Endothelial cell of umbilical vein (primary cell): ENCODE results near the gene HECTD1. TPM values are rescaled to one million over a fixed set of nuclear protein-coding genes. Genes with fewer than 3 reads are reported as not detected.
"Not testable (repeated sequence)": the region's sequence is repeated elsewhere in the genome, so short reads cannot be mapped to it uniquely, and the experiment has no call there.

Source experiments
- BruUV-seq: library from RNA; stranded (reverse); fragments of 400-500 nt; replicated peaks from 2 replicates; lab custom pipeline; 2021; lab: Mats Ljungman, UMichigan
- CTCF ChIA-PET: fragments of 300-600, 350-600 bp; sonication (Branson Sonifier 250); formaldehyde crosslinking; loops from one replicate; lab custom pipeline; 2021; ENCODE audit warnings: antibody characterized with exemption, inconsistent platforms; lab: Charles Lee
- POLR2A ChIA-PET: fragments of 300-600, 350-600 bp; sonication (Branson Sonifier 250); formaldehyde crosslinking; loops from one replicate; lab custom pipeline; 2021; ENCODE audit warnings: antibody characterized with exemption, inconsistent platforms; lab: Charles Lee
- DNase-seq: peaks from one replicate; pipeline ENCODE4 v3.0.0-alpha.2; 2011; ENCODE audit warnings: low read depth, low spot score
- FAIRE-seq: peaks from 2 replicates; lab custom pipeline; 2011; peaks lifted over from hg19 to GRCh38; lab: Jason Lieb, UNC
- H2AFZ ChIP-seq: 2 replicates; pipeline ENCODE4 v1.6.0; 2012; ENCODE audit warnings: low read depth, low read length, control low read depth, inconsistent platforms
- H3K27ac ChIP-seq: 2 replicates; pipeline ENCODE4 v1.5.1; 2011; ENCODE audit warnings: low read depth, mild to moderate bottlenecking, control low read depth, low read length, moderate library complexity; ENCODE audit not compliant: insufficient read depth
- H3K27me3 ChIP-seq, 2 experiments: 2 replicates each; pipeline versions ENCODE4 v1.6.0 to v1.6.1; 2011; ENCODE audit warnings: low read length in 2 of 2, mixed read lengths in 1 of 2; ENCODE audit not compliant: control insufficient read depth in 2 of 2, insufficient read depth in 2 of 2
- H3K36me3 ChIP-seq, 2 experiments: 2 replicates in 1 of 2; 3 replicates in 1 of 2; pipeline ENCODE4 v1.5.1; 2011; ENCODE audit warnings: low read length in 2 of 2, mild to moderate bottlenecking in 1 of 2, moderate library complexity in 1 of 2; ENCODE audit not compliant: control insufficient read depth in 2 of 2, insufficient read depth in 2 of 2; ENCODE audit errors: extremely low read depth in 1 of 2
- H3K4me1 ChIP-seq: 3 replicates; pipeline ENCODE4 v1.5.1; 2011; ENCODE audit warnings: mild to moderate bottlenecking, low read length; ENCODE audit not compliant: control insufficient read depth, insufficient read depth; ENCODE audit errors: extremely low read depth
- H3K4me2 ChIP-seq: 2 replicates; pipeline ENCODE4 v1.6.1; 2011; ENCODE audit warnings: low read length, control low read depth, mixed read lengths; ENCODE audit not compliant: insufficient read depth
- H3K4me3 ChIP-seq, 3 experiments: fragments of 200-600 bp in 1 of 3; sonication (generic), shearing (Covaris generic) in 1 of 3; replicated peaks in 1 of 3; 2 replicates each; pipeline ENCODE4 v1.5.1; 2011 to 2016; ENCODE audit warnings: control low read depth in 3 of 3, low read length in 3 of 3, mild to moderate bottlenecking in 2 of 3, inconsistent platforms in 1 of 3, low read depth in 1 of 3, moderate library complexity in 1 of 3; ENCODE audit not compliant: insufficient read depth in 1 of 3
- H3K79me2 ChIP-seq: 2 replicates; pipeline ENCODE4 v1.6.0; 2012; ENCODE audit warnings: low read length, inconsistent platforms; ENCODE audit not compliant: control insufficient read depth, insufficient read depth
- H3K9ac ChIP-seq: replicated peaks from 2 replicates; pipeline ENCODE3; 2011; ENCODE audit warnings: low read length, control low read depth; ENCODE audit not compliant: insufficient read depth; ENCODE audit errors: extremely low read depth
- H3K9me1 ChIP-seq: replicated peaks from 3 replicates; pipeline ENCODE4 v1.6.0; 2011; ENCODE audit warnings: mild to moderate bottlenecking, low read length; ENCODE audit not compliant: control insufficient read depth, insufficient read depth; ENCODE audit errors: extremely low read depth
- H3K9me3 ChIP-seq: replicated peaks from 2 replicates; pipeline ENCODE4 v1.5.1; 2012; ENCODE audit warnings: low read length, inconsistent platforms; ENCODE audit not compliant: control insufficient read depth, insufficient read depth
- H4K20me1 ChIP-seq: replicated peaks from 2 replicates; pipeline ENCODE3; 2011; ENCODE audit warnings: mild to moderate bottlenecking, low read length; ENCODE audit not compliant: control insufficient read depth, insufficient read depth; ENCODE audit errors: extremely low read depth
- CTCF ChIP-seq, 2 donors: IDR thresholded peaks; 1 replicate in 1 of 2; 2 replicates in 1 of 2; pipeline ENCODE4 v1.5.1; 2011; ENCODE audit warnings: low read length in 2 of 2, mild to moderate bottlenecking in 2 of 2, moderate library complexity in 2 of 2, control low read depth in 1 of 2, inconsistent platforms in 1 of 2, low read depth in 1 of 2; ENCODE audit not compliant: insufficient read depth in 1 of 2; ENCODE audit errors: extremely low read depth in 1 of 2
- EZH2 ChIP-seq: IDR thresholded peaks from 2 replicates; pipeline ENCODE4 v1.6.1; 2012; ENCODE audit warnings: borderline replicate concordance, low read depth, mild to moderate bottlenecking, moderate library complexity, low read length, inconsistent platforms; ENCODE audit not compliant: severe bottlenecking
- FOS ChIP-seq: IDR thresholded peaks from 2 replicates; pipeline ENCODE4 v1.6.1; 2011; ENCODE audit warnings: mild to moderate bottlenecking, low read length, moderate library complexity, borderline replicate concordance; ENCODE audit not compliant: insufficient read depth
- GATA2 ChIP-seq: IDR thresholded peaks from 2 replicates; pipeline ENCODE4 v1.7.0; 2011; ENCODE audit warnings: low read depth, mild to moderate bottlenecking, moderate library complexity, mixed read lengths, low read length; ENCODE audit not compliant: insufficient read length, insufficient read depth
- JUN ChIP-seq: IDR thresholded peaks from 2 replicates; pipeline ENCODE4 v1.6.1; 2011; ENCODE audit warnings: borderline replicate concordance, low read depth; ENCODE audit not compliant: insufficient read length, insufficient read depth
- MAX ChIP-seq: IDR thresholded peaks from 2 replicates; pipeline ENCODE4 v1.6.1; 2011; ENCODE audit not compliant: insufficient read depth, insufficient read length
- MYC ChIP-seq: IDR thresholded peaks from one replicate; pipeline ENCODE4 v1.6.1; 2011; ENCODE audit warnings: mild to moderate bottlenecking, low read depth, low read length
- POLR2A ChIP-seq: IDR thresholded peaks from 2 replicates; pipeline ENCODE4 v1.6.1; 2012; ENCODE audit warnings: low read depth, mild to moderate bottlenecking, control low read depth, low read length
- POLR2AphosphoS5 ChIP-seq: IDR thresholded peaks from 2 replicates; pipeline ENCODE4 v1.6.1; 2012; ENCODE audit warnings: low read depth, mild to moderate bottlenecking, control low read depth, low read length, moderate library complexity; ENCODE audit not compliant: insufficient read depth
- dilution Hi-C: fragments of 300-500 bp; cut with MboI; formaldehyde crosslinking; loops from one replicate; pipeline ENCODE4 v1.15.0; 2019; ENCODE audit warnings: low sequenced_read_pairs; ENCODE audit not compliant: extremely low pct_ligation_motif_present
- intact Hi-C: fragments of 100-400 bp; cut with micrococcal nuclease; formaldehyde crosslinking; loops from one replicate; pipeline ENCODE4 v1.10.0; 2022
- polyA plus RNA-seq, 4 experiments: library from polyadenylated mRNA; depleted of rRNA in 3 of 4; stranded (reverse) in 3 of 4; unstranded in 1 of 4; fragments of >200 nt; gene quantifications; 2 replicates each; pipeline versions ENCODE4 v1.2.1 to v1.2.3, GENCODE V29; 2011 to 2012; ENCODE audit warnings: missing spikeins in 1 of 4
- total RNA-seq: library from RNA; stranded (reverse); gene quantifications from 2 replicates; pipeline ENCODE4 v1.2.3, GENCODE V29; 2021

The HECTD1 gene
- total and polyA plus RNA-seq, 2 donors (not counting 3 experiments of a cell fraction or from before 2014, with no cell fraction given), result 67.9 to 181 TPM

DNA sequence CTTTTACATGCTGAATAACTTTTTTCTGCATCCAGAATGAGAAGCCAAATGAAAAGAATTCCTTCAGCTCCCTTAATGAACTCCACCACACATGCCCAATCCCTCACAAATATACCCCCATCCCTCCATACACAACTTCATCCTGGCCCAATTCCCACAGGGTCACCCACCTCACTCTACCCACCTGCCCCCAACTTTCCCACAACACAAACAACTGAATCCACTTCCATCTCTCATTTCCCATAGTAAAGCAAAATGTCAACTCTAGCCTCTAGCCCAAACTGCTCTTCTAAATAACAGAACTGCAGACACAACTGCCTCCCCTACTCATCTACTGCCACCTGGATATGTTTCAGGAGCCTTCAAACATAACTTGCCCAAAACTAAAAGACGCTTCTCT is 18.8 kb downstream of the HECTD1 start:
- Histone ChIP-seq H2AFZ (no peak overlapping the region), H3K4me2 (no peak overlapping the region), H3K9ac (no peak overlapping the region), H3K36me3 (peaks cover 2 to 8% of the 10 kb centered on the region in 2 experiments), H3K9me3 (no peaks in the 10 kb centered on the region), H3K4me1 (no peaks in the 10 kb centered on the region), H3K9me1 (no peaks in the 10 kb centered on the region), H3K27ac (no peak overlapping the region), H4K20me1 (peaks cover 2% of the 10 kb centered on the region), H3K27me3 (no peaks in the 10 kb centered on the region), H3K4me3 (no peak overlapping the region), H3K79me2 (peaks cover 89% of the 10 kb centered on the region)
- FAIRE-seq (no peak), DNase-seq (no peak)
- intact Hi-C loops (no loop called here), dilution Hi-C loops (no loop called here)
- CTCF ChIA-PET, result interaction anchor here (1.2 kb wide), 1 partner anchor 10 kb away, joined by 3 read pairs; no protein-coding TSS in a partner anchor
- POLR2A ChIA-PET, result no interaction called here
- TF ChIP-seq GATA2 (no peak), MAX (no peak), EZH2 (no peak), CTCF (IDR thresholded peaks at IDR 0.05; ENCODE audit: extremely low read depth in 1 of 2, insufficient read depth in 1 of 2, low read depth in 1 of 2, low read length in 2 of 2) (no peak), POLR2AphosphoS5 (no peak), MYC (no peak), FOS (no peak), POLR2A (no peak), JUN (no peak)
- BruUV-seq, result no TSS peak

DNA sequence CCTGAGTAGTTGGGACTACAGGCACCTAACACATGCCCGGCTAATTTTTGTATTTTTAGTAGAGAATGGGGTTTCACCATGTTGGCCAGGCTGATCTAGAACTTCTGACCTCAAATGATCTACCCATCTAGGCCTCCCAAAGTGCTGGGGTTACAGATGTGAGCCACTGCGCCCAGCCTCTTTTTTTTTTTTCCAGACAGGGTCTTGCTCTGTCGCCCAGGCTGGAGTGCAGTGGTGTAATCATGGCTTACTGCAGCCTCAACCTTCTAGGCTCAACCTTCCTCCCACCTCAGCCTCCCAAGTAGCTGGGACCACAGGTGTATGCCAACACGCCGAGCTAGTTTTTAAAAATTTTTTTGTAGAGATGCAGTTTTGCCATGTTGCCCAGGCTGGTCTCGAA is 25.6 kb downstream of the HECTD1 start:
- BruUV-seq, H3K27ac ChIP-seq, H4K20me1 ChIP-seq, H3K27me3 ChIP-seq, H3K4me1 ChIP-seq, H2AFZ ChIP-seq, H3K9me1 ChIP-seq, H3K4me3 ChIP-seq, dilution Hi-C loops, H3K9me3 ChIP-seq, intact Hi-C loops, FAIRE-seq, H3K4me2 ChIP-seq, H3K36me3 ChIP-seq, DNase-seq, H3K9ac ChIP-seq: not testable (repeated sequence)
- POLR2A ChIA-PET, result interaction anchor here (0.7 kb wide), 1 partner anchor 24 kb away, joined by 4 read pairs; no protein-coding TSS in a partner anchor
- H3K79me2 ChIP-seq, result peaks cover 61% of the 10 kb centered on the region
- CTCF ChIA-PET, result interaction anchor here (2.2 kb wide), 1 partner anchor 12 kb away, joined by 5 read pairs; no protein-coding TSS in a partner anchor
